GM12878 (cell line): ENCODE measurements around the gene FAM161B. TPM values are rescaled to one million over a fixed set of nuclear protein-coding genes. Genes with fewer than 3 reads are reported as not detected.

Experiments used
- ATAC-seq: fragments of 200-7000 bp; cut with Tn5 transposase; 3 replicates; pipeline ENCODE4 v1.9.1; 2020; ENCODE audit warnings: mild to moderate bottlenecking, moderate library complexity
- BruUV-seq: library from RNA; stranded (reverse); fragments of 400-500 nt; replicated peaks from 2 replicates; lab custom pipeline; 2021; lab: Mats Ljungman, UMichigan
- CTCF ChIA-PET: fragments of 300-600 bp; sonication (Branson Sonifier 250); formaldehyde crosslinking; extraction: SDS; loops from one replicate; lab custom pipeline; 2021; ENCODE audit warnings: inconsistent platforms; lab: Yijun Ruan, JAX
- POLR2A ChIA-PET: fragments of 350-600 bp; formaldehyde crosslinking; extraction: SDS; loops from one replicate; lab custom pipeline; 2021; ENCODE audit warnings: inconsistent platforms; lab: Charles Lee
- RAD21 ChIA-PET: fragments of 300-600 bp; sonication (Branson Sonifier 250); formaldehyde crosslinking; loops from one replicate; lab custom pipeline; 2023; ENCODE audit warnings: antibody characterized with exemption; ENCODE audit not compliant: unreplicated experiment; lab: Charles Lee
- SMC1A ChIA-PET: fragments of 300-600 bp; sonication (Branson Sonifier 250); formaldehyde crosslinking; loops from one replicate; lab custom pipeline; 2023; ENCODE audit not compliant: unreplicated experiment, uncharacterized antibody; lab: Charles Lee
- DNase-seq: peaks from one replicate; pipeline ENCODE4 v3.0.0-alpha.2; 2011; ENCODE audit warnings: low read depth, low spot score
- FAIRE-seq: peaks from 3 replicates; lab custom pipeline; 2011; peaks lifted over from hg19 to GRCh38; lab: Jason Lieb, UNC
- H2AFZ ChIP-seq: 2 replicates; pipeline ENCODE4 v1.6.0; 2011; ENCODE audit warnings: low read depth, low read length, control low read depth; ENCODE audit not compliant: control insufficient read depth
- H3K27ac ChIP-seq: 2 replicates; pipeline ENCODE4 v1.5.1; 2011; ENCODE audit warnings: control low read depth; ENCODE audit not compliant: control insufficient read depth, insufficient read depth
- H3K27me3 ChIP-seq, 2 experiments: replicated peaks in 1 of 2; 2 replicates each; pipeline versions ENCODE4 v1.6.0 to v1.6.1; 2011; ENCODE audit warnings: low read length in 1 of 2; ENCODE audit not compliant: control insufficient read depth in 2 of 2, insufficient read depth in 2 of 2
- H3K36me3 ChIP-seq, 2 experiments: 2 replicates each; pipeline ENCODE4 v1.5.1; 2011; ENCODE audit warnings: low read length in 1 of 2; ENCODE audit not compliant: control insufficient read depth in 2 of 2, insufficient read depth in 2 of 2
- H3K4me1 ChIP-seq: 2 replicates; pipeline ENCODE4 v1.6.1; 2011; ENCODE audit warnings: mild to moderate bottlenecking, low read length, moderate library complexity, mixed read lengths; ENCODE audit not compliant: control insufficient read depth, insufficient read depth
- H3K4me2 ChIP-seq: 2 replicates; pipeline ENCODE4 v1.6.0; 2011; ENCODE audit warnings: control low read depth; ENCODE audit not compliant: control insufficient read depth, insufficient read depth
- H3K4me3 ChIP-seq: fragments of 200-600 bp; sonication (generic); 2 replicates; pipeline ENCODE4 v1.5.1; 2016
- H3K79me2 ChIP-seq: 2 replicates; pipeline ENCODE4 v1.6.0; 2011; ENCODE audit warnings: low read length; ENCODE audit not compliant: control insufficient read depth, insufficient read depth
- H3K9ac ChIP-seq: 2 replicates; pipeline ENCODE4 v1.8.0; 2011; ENCODE audit warnings: low read length, control low read depth, mixed read lengths; ENCODE audit not compliant: control insufficient read depth, insufficient read depth
- H3K9me3 ChIP-seq: replicated peaks from 3 replicates; pipeline ENCODE4 v1.5.1; 2011; ENCODE audit warnings: mild to moderate bottlenecking, low read length; ENCODE audit not compliant: control insufficient read depth, insufficient read depth
- H4K20me1 ChIP-seq: 2 replicates; pipeline ENCODE4 v1.6.0; 2011; ENCODE audit not compliant: control insufficient read depth, insufficient read depth
- BMI1 ChIP-seq: fragments of 450-650 bp; IDR thresholded peaks from 2 replicates; pipeline ENCODE4 v1.6.1; 2016; ENCODE audit warnings: mild to moderate bottlenecking, moderate library complexity, borderline replicate concordance
- CHD1 ChIP-seq: IDR thresholded peaks from 2 replicates; pipeline ENCODE4 v1.6.1; 2012; ENCODE audit warnings: low read depth, low read length, improper control_type of control experiment
- CHD2 ChIP-seq: IDR thresholded peaks from 2 replicates; pipeline ENCODE4 v1.6.1; 2011; ENCODE audit warnings: low read depth, low read length, improper control_type of control experiment, borderline replicate concordance
- MYB ChIP-seq: fragments of 150-350 bp; IDR thresholded peaks from 2 replicates; pipeline ENCODE4 v1.6.1; 2014; ENCODE audit warnings: mild to moderate bottlenecking, low read depth, low read length, borderline replicate concordance
- RFX5 ChIP-seq: IDR thresholded peaks from 2 replicates; pipeline ENCODE4 v1.6.1; 2011; ENCODE audit warnings: low read depth, low read length, improper control_type of control experiment
- WGBS: methylation state at CpG from one replicate; pipeline ENCODE4 v1.1.6; 2016; ENCODE audit warnings: low lambda C conversion rate; ENCODE audit not compliant: insufficient replicate concordance, insufficient coverage; ENCODE audit errors: missing lambda C conversion rate; 5-methylcytosine and 5-hydroxymethylcytosine counted together
- in situ Hi-C: fragments of 300-500 bp; cut with MboI; formaldehyde crosslinking; loops from 9 replicates; pipeline ENCODE4 v1.14.3; 2018; ENCODE audit warnings: mixed read lengths
- intact Hi-C: fragments of 100-400 bp; cut with micrococcal nuclease; formaldehyde crosslinking; loops from one replicate; pipeline ENCODE4 v1.14.2; 2022; ENCODE audit not compliant: unreplicated experiment
- polyA plus RNA-seq, 11 experiments: library from polyadenylated mRNA; depleted of rRNA in 4 of 11; unstranded in 6 of 11; stranded (reverse) in 5 of 11; fragments of >200 nt; fragmentation: Nextera tagmentation in 4 of 11; fragmentation: Illumina TruSeq in 1 of 11; extraction: Ambion mirVana in 4 of 11; extraction: Trizol in 1 of 11; gene quantifications; 1 replicate in 1 of 11; 2 replicates in 10 of 11; pipeline versions ENCODE4 v1.2.1 to v1.2.3, GENCODE V29; 2011 to 2016; ENCODE audit warnings: inconsistent platforms in 2 of 11, missing spikeins in 2 of 11, low read depth in 1 of 11
- total RNA-seq, 4 experiments: library from RNA; depleted of rRNA in 3 of 4; stranded (reverse); fragments of >200 nt in 3 of 4; fragmentation: Illumina TruSeq in 1 of 4; extraction: Trizol in 1 of 4; gene quantifications; 2 replicates each; pipeline versions ENCODE4 v1.2.1 to v1.2.3, GENCODE V29; 2013 to 2021
- TF ChIP-seq, protein P1 (sequence below): fragments of 150-350 bp; IDR thresholded peaks from 2 replicates; pipeline ENCODE4 v1.6.1; 2016; ENCODE audit warnings: low read depth, low read length

FAM161B gene
- total and polyA plus RNA-seq, 10 of the 15 experiments (the other 5 are each of a cell fraction or from before 2014, with no cell fraction given), result 0.33 to 1.2 (median 0.86) TPM

DNA sequence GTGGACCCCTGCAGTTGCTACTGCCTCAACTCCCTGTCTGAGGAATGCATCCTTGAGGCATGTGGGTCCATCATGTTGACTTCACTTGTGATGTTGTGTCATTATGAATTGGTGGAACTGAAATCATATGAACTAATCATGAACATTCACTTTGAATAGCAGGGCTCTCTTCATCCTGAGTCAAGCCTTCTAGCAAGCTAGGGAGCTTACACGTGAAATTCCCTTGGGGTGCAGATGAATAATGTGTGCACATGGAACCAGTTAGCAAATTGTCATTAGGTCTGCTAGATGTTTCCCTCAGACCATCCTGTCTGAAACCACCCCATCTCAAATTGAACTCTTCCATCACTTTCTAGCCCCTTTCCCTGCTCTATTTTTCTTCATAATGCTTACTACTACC lies 3.8 kb upstream of the FAM161B start (continued):
- TF ChIP-seq, protein P1, sequence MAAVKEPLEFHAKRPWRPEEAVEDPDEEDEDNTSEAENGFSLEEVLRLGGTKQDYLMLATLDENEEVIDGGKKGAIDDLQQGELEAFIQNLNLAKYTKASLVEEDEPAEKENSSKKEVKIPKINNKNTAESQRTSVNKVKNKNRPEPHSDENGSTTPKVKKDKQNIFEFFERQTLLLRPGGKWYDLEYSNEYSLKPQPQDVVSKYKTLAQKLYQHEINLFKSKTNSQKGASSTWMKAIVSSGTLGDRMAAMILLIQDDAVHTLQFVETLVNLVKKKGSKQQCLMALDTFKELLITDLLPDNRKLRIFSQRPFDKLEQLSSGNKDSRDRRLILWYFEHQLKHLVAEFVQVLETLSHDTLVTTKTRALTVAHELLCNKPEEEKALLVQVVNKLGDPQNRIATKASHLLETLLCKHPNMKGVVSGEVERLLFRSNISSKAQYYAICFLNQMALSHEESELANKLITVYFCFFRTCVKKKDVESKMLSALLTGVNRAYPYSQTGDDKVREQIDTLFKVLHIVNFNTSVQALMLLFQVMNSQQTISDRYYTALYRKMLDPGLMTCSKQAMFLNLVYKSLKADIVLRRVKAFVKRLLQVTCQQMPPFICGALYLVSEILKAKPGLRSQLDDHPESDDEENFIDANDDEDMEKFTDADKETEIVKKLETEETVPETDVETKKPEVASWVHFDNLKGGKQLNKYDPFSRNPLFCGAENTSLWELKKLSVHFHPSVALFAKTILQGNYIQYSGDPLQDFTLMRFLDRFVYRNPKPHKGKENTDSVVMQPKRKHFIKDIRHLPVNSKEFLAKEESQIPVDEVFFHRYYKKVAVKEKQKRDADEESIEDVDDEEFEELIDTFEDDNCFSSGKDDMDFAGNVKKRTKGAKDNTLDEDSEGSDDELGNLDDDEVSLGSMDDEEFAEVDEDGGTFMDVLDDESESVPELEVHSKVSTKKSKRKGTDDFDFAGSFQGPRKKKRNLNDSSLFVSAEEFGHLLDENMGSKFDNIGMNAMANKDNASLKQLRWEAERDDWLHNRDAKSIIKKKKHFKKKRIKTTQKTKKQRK, result no peak
- TF ChIP-seq CHD2, result no peak
- TF ChIP-seq RFX5, result no peak
- no peak for TF ChIP-seq CHD1

DNA sequence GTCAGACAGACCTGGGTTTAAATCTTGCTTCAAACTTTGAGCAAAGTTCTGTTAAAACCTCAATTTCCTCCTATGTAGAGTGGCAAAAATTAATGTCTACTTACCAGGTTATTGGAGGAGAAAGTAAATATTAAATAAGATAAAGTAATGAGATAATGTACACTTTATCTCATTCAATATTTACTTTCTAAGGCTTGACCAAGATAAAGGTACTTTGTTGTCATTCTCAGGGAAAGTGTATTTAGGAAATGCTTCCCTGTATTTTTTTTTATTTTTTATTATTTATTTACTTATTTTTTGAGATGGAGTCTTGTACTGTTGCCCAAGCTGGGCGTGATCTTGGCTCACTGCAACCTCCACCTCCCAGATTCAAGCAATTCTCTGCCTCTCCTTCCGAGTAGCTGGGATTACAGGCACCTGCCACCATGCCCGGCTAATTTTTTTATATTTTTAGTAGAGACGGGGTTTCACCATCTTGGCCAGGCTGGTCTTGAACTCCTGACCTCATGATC lies 4.7 kb downstream of the FAM161B start:
- H3K4me3 ChIP-seq, result no peak overlapping the region
- SMC1A ChIA-PET, result no interaction called here
- RAD21 ChIA-PET, result no interaction called here

More for the DNA sequence above, 4.7 kb downstream of the FAM161B start:
- no peaks in the 10 kb centered on the region; a peak in 1 of 4 replicates for H3K36me3 ChIP-seq
- ATAC-seq (no peak), DNase-seq (no peak), FAIRE-seq (no peak)
- H3K27me3 ChIP-seq, result no peaks in the 10 kb centered on the region
- peaks cover 9% of the 10 kb centered on the region for H3K4me1 ChIP-seq
- BruUV-seq, result no TSS peak
- WGBS, result 73% methylated on average over 4 of the region's 4 CpGs
- H3K4me2 ChIP-seq, result no peak overlapping the region
- intact Hi-C loops (no loop called here), in situ Hi-C loops (no loop called here)
- H3K79me2 ChIP-seq, result peaks cover under 1% of the 10 kb centered on the region; the same call in 1 of the 2 replicates
- POLR2A ChIA-PET, result no interaction called here
- no peaks in the 10 kb centered on the region for H4K20me1 ChIP-seq
- no peak overlapping the region for H3K27ac ChIP-seq
- H3K9me3 ChIP-seq, result no peaks in the 10 kb centered on the region
- CTCF ChIA-PET, result interaction anchor here (0.6 kb wide), 1 partner anchor 263 kb away, joined by 3 read pairs; no protein-coding TSS in a partner anchor
- no peak for TF ChIP-seq MYB
- no peak for TF ChIP-seq BMI1
- no peak overlapping the region for H3K9ac ChIP-seq
- no peak overlapping the region for H2AFZ ChIP-seq
